NCI-H446 (cell line): Measurements from ENCODE around the gene TEX13D.
A peak's percentile ranks its signal among the peaks of the same experiment; 100 is the strongest.
"Not testable (repeated sequence)": the region's sequence is repeated elsewhere in the genome, so short reads cannot be mapped to it uniquely, and the experiment has no call there.

Source experiments
- DNase-seq, 2 experiments: peaks; one replicate each; lab custom pipeline; 2025; lab: John Stamatoyannopoulos, UW

The TEX13D gene

GRCh38 chrX:124332481-124333424, at the start of gene TEX13D:
TEX13D (plus strand) TSS chrX:124332660; CDS start chrX:124332918, 258 bp downstream.
- DNase-seq = no peak

GRCh38 chrX:124289443-124289842, 43.0 kb upstream of the TEX13D start:
- DNase-seq = no peak

- DNase-seq = no peak
Measured at GRCh38 chrX:124293810-124294209, 38.6 kb upstream of the TEX13D start.

GRCh38 chrX:124299323-124299722, 33.1 kb upstream of the TEX13D start:
- DNase-seq = not testable (repeated sequence)

GRCh38 chrX:124300405-124300804, 32.1 kb upstream of the TEX13D start:
- no peak for DNase-seq

GRCh38 chrX:124307253-124307907, 25.1 kb upstream of the TEX13D start:
- no peak for DNase-seq

- no peak for DNase-seq
Measured at GRCh38 chrX:124325732-124326131, 6.7 kb upstream of the TEX13D start.

- peak in 1 of 2 experiments; percentile 1 for DNase-seq
Measured at GRCh38 chrX:124328765-124329164, 3.7 kb upstream of the TEX13D start.

- DNase-seq = no peak
Measured at GRCh38 chrX:124333862-124334261, 1.4 kb downstream of the TEX13D start.

- DNase-seq = not testable (repeated sequence)
Measured at GRCh38 chrX:124334555-124334954, 2.1 kb downstream of the TEX13D start.

GRCh38 chrX:124335598-124335997, 3.1 kb downstream of the TEX13D start:
- DNase-seq = no peak

GRCh38 chrX:124337916-124338315, 5.5 kb downstream of the TEX13D start:
- DNase-seq = no peak

GRCh38 chrX:124338733-124339514, 6.5 kb downstream of the TEX13D start:
- no peak for DNase-seq

- DNase-seq = no peak
Measured at GRCh38 chrX:124341396-124342132, 9.1 kb downstream of the TEX13D start.

GRCh38 chrX:124342174-124342867, 9.9 kb downstream of the TEX13D start:
- DNase-seq = no peak

GRCh38 chrX:124343016-124343415, 10.6 kb downstream of the TEX13D start:
- DNase-seq = no peak

GRCh38 chrX:124344246-124344645, 11.8 kb downstream of the TEX13D start:
- DNase-seq = no peak

GRCh38 chrX:124346117-124346876, 13.8 kb downstream of the TEX13D start, which contains the start of gene SH2D1A:
SH2D1A (plus strand) TSS chrX:124346563; CDS start chrX:124346643, 80 bp downstream.
- no peak for DNase-seq

- no peak for DNase-seq
Measured at GRCh38 chrX:124346877-124347241, 14.4 kb downstream of the TEX13D start.

GRCh38 chrX:124347242-124347641, 14.8 kb downstream of the TEX13D start:
- DNase-seq = no peak
